Small intestine (tissue), 7 donors: ENCODE measurements around the gene SLC25A22. TPM values are rescaled to one million over a fixed set of nuclear protein-coding genes. Genes with fewer than 3 reads are reported as not detected.

ENCODE experiments used
- DNase-seq, 2 donors: peaks; one replicate each; pipeline versions ENCODE4 v3.0.0 to v3.0.0-alpha.2; 2013
- FAIRE-seq: peaks from 2 replicates; lab custom pipeline; 2012; peaks lifted over from hg19 to GRCh38; lab: Jason Lieb, UNC
- H3K27ac ChIP-seq, 3 donors: one replicate each; pipeline ENCODE4 v1.5.1; 2013; ENCODE audit warnings: low read length in 2 of 3, mild to moderate bottlenecking in 2 of 3, control low read depth in 1 of 3, inconsistent platforms in 1 of 3, low read depth in 1 of 3, moderate library complexity in 1 of 3
- H3K27me3 ChIP-seq, 3 donors: one replicate each; pipeline ENCODE4 v1.6.1; 2013; ENCODE audit warnings: low read length in 3 of 3, inconsistent platforms in 1 of 3; ENCODE audit not compliant: control insufficient read depth in 3 of 3, insufficient read depth in 3 of 3
- H3K36me3 ChIP-seq, 3 donors: one replicate each; pipeline ENCODE4 v1.6.1; 2013; ENCODE audit warnings: low read length in 3 of 3, inconsistent platforms in 1 of 3, low read depth in 1 of 3, mild to moderate bottlenecking in 1 of 3, moderate library complexity in 1 of 3; ENCODE audit not compliant: control insufficient read depth in 3 of 3, insufficient read depth in 2 of 3
- H3K4me1 ChIP-seq, 3 donors: one replicate each; pipeline ENCODE4 v1.6.1; 2013; ENCODE audit warnings: low read length in 2 of 3, inconsistent platforms in 1 of 3, low read depth in 1 of 3, mild to moderate bottlenecking in 1 of 3, moderate library complexity in 1 of 3; ENCODE audit not compliant: control insufficient read depth in 3 of 3, insufficient read depth in 2 of 3
- H3K4me3 ChIP-seq, 3 donors: one replicate each; pipeline ENCODE4 v1.5.1; 2013; ENCODE audit warnings: low read length in 3 of 3, control low read depth in 1 of 3, inconsistent platforms in 1 of 3, low read depth in 1 of 3, mild to moderate bottlenecking in 1 of 3, moderate library complexity in 1 of 3
- H3K9me3 ChIP-seq, 2 donors: one replicate each; pipeline ENCODE4 v1.6.1; 2013; ENCODE audit warnings: low read depth in 1 of 2, low read length in 1 of 2; ENCODE audit not compliant: control insufficient read depth in 2 of 2, insufficient read depth in 1 of 2
- WGBS, 3 donors: extraction: QIAGEN DNeasy Blood & Tissue Kit; methylation state at CpG; one replicate each; pipeline ENCODE4 v1.1.7; 2013; 5-methylcytosine and 5-hydroxymethylcytosine counted together
- polyA plus RNA-seq, 4 donors: library from polyadenylated mRNA; stranded (reverse) in 3 of 4; unstranded in 1 of 4; fragments of 200-250 nt in 3 of 4; fragments of 120-200 nt in 1 of 4; gene quantifications; one replicate each; pipeline versions ENCODE4 v1.2.1 to v1.2.3, GENCODE V29; 2013
- donor health status: healthy with polysubstance abuse.
- donor health status: control.
- donor health status: control.
- donor health status: Bipolar disorder and iron deficiency.
- donor health status: healthy.

Gene SLC25A22
- polyA plus RNA-seq, 4 donors = 10.5 to 21.9 (median 10.8) TPM

- FAIRE-seq (no peak), DNase-seq (no peak)
- Histone ChIP-seq H3K9me3 (no peaks in the 10 kb centered on the region), H3K4me3 (peak overlapping the region in 2 of 3 donors; percentile 37 to 83), H3K36me3 (peaks cover 4 to 58% (median 13%) of the 10 kb centered on the region in 3 donors), H3K4me1 (peaks cover 0 to 52% (median 3%) of the 10 kb centered on the region in 3 donors), H3K27me3 (no peaks in the 10 kb centered on the region), H3K27ac (peak overlapping the region; percentile 76 to 98 (median 91))
- 60 to 73% (median 63%) methylated on average over 22 of the region's 22 CpGs for WGBS, 3 donors
Measured at GRCh38 chr11:821512-822371, 23.7 kb upstream of the SLC25A22 start.

GRCh38 chr11:820655-821511 is 22.8 kb upstream of the SLC25A22 start:
- DNase-seq (peak; percentile 73 to 94), FAIRE-seq (no peak)
- Histone ChIP-seq H3K4me1 (peaks cover 0 to 44% (median 0%) of the 10 kb centered on the region in 3 donors), H3K27me3 (no peaks in the 10 kb centered on the region), H3K9me3 (no peaks in the 10 kb centered on the region), H3K36me3 (peaks cover 6 to 64% (median 13%) of the 10 kb centered on the region in 3 donors), H3K27ac (peak overlapping the region; percentile 91 to 98 (median 94)), H3K4me3 (peak overlapping the region; percentile 77 to 96 (median 83))
- WGBS, 3 donors = 26 to 48% (median 46%) methylated on average over 10 to 11 of the region's 11 CpGs

GRCh38 chr11:819943-820649 is 22.0 kb upstream of the SLC25A22 start:
- WGBS, 3 donors = 2 to 4% (median 3%) methylated on average over 42 to 47 of the region's 47 CpGs
- FAIRE-seq (no peak), DNase-seq (peak; percentile 94 to 97)
- H3K27me3 ChIP-seq = no peaks in the 10 kb centered on the region
- peak overlapping the region; percentile 91 to 98 (median 98) for H3K27ac ChIP-seq
- H3K4me1 ChIP-seq = peaks cover 0 to 36% (median 0%) of the 10 kb centered on the region in 3 donors
- H3K4me3 ChIP-seq = peak overlapping the region; percentile 77 to 96 (median 83)
- H3K9me3 ChIP-seq = no peaks in the 10 kb centered on the region
- peaks cover 6 to 64% (median 13%) of the 10 kb centered on the region in 3 donors for H3K36me3 ChIP-seq

GRCh38 chr11:819129-819931 is 21.2 kb upstream of the SLC25A22 start:
- H3K4me3 ChIP-seq = peak overlapping the region; percentile 77 to 96 (median 83)
- no peaks in the 10 kb centered on the region for H3K27me3 ChIP-seq
- H3K9me3 ChIP-seq = no peaks in the 10 kb centered on the region
- no peak for FAIRE-seq
- peak; percentile 93 to 95 for DNase-seq
- peaks cover 0 to 31% (median 0%) of the 10 kb centered on the region in 3 donors for H3K4me1 ChIP-seq
- H3K27ac ChIP-seq = peak overlapping the region; percentile 98 to 99 (median 98)
- 0 to 1% (median 0%) methylated on average over 29 to 96 of the region's 96 CpGs for WGBS, 3 donors
- H3K36me3 ChIP-seq = peaks cover 8 to 62% (median 9%) of the 10 kb centered on the region in 3 donors

GRCh38 chr11:818396-819128 is 20.5 kb upstream of the SLC25A22 start, which contains the start of gene PNPLA2:
Gene PNPLA2, plus strand, starts transcription at chr11:818914. Its CDS starts 805 bp downstream, at chr11:819719.
- H3K27ac ChIP-seq = peak within 1 kb of the TSS; percentile 98 to 99 (median 98)
- no peaks in the 10 kb centered on the region for H3K27me3 ChIP-seq
- no peaks in the 10 kb centered on the region for H3K9me3 ChIP-seq
- WGBS, 3 donors = 8 to 20% (median 17%) methylated on average over 20 of the region's 20 CpGs
- peak within 1 kb of the TSS; percentile 77 to 96 (median 83) for H3K4me3 ChIP-seq
- peaks cover 0 to 26% (median 0%) of the 10 kb centered on the region in 3 donors for H3K4me1 ChIP-seq
- DNase-seq (peak; percentile 85 to 93), FAIRE-seq (no peak)
- peaks cover 5 to 62% (median 9%) of the 10 kb centered on the region in 3 donors for H3K36me3 ChIP-seq

GRCh38 chr11:816433-816779 is 18.3 kb upstream of the SLC25A22 start:
- DNase-seq = no peak

More at GRCh38 chr11:816433-816779, 18.3 kb upstream of the SLC25A22 start:
- Histone ChIP-seq H3K27me3 (no peaks in the 10 kb centered on the region), H3K36me3 (peaks cover 17 to 62% (median 18%) of the 10 kb centered on the region in 3 donors), H3K27ac (no peak overlapping the region), H3K9me3 (no peaks in the 10 kb centered on the region), H3K4me1 (peaks cover 0 to 19% (median 0%) of the 10 kb centered on the region in 3 donors), H3K4me3 (no peak overlapping the region)
- WGBS, 3 donors = 80 to 86% (median 83%) methylated on average over 11 of the region's 11 CpGs
- FAIRE-seq = no peak
